Neural cell (in vitro differentiated cells): ENCODE results near the gene SOWAHD.

Experiments used
- EP300 ChIP-seq: fragments of 450-650 bp; conservative IDR thresholded peaks from 2 replicates; pipeline ENCODE4 v1.6.1; 2014; ENCODE audit warnings: antibody characterized with exemption, mild to moderate bottlenecking, moderate library complexity; ENCODE audit not compliant: poor library complexity, severe bottlenecking
- EZH2 ChIP-seq: fragments of 200-600, 300-800 bp; shearing (Covaris generic), sonication (generic); IDR thresholded peaks from 2 replicates; pipeline ENCODE4 v1.6.1; 2014; ENCODE audit warnings: antibody characterized with exemption, low read length, borderline replicate concordance, mild to moderate bottlenecking; ENCODE audit not compliant: insufficient read depth, poor library complexity, severe bottlenecking
- MXI1 ChIP-seq: fragments of 450-650 bp; conservative IDR thresholded peaks from 2 replicates; pipeline ENCODE4 v1.6.1; 2014; ENCODE audit warnings: antibody characterized with exemption, mild to moderate bottlenecking; ENCODE audit not compliant: poor library complexity, severe bottlenecking
- RAD21 ChIP-seq: fragments of 450-650 bp; conservative IDR thresholded peaks from 2 replicates; pipeline ENCODE4 v1.6.1; 2014; ENCODE audit warnings: antibody characterized with exemption, mild to moderate bottlenecking, moderate library complexity
- SMC3 ChIP-seq: fragments of 450-650 bp; conservative IDR thresholded peaks from 2 replicates; pipeline ENCODE4 v1.6.1; 2014; ENCODE audit warnings: antibody characterized with exemption, mild to moderate bottlenecking, moderate library complexity; ENCODE audit not compliant: poor library complexity
- TAF1 ChIP-seq: IDR thresholded peaks from 2 replicates; pipeline ENCODE4 v1.6.1; 2012; ENCODE audit warnings: low read depth
- TF ChIP-seq, protein P1 (sequence below): fragments of 450-650 bp; IDR thresholded peaks from 2 replicates; pipeline ENCODE4 v1.5.1; 2014; ENCODE audit warnings: antibody characterized with exemption, mild to moderate bottlenecking, moderate library complexity; ENCODE audit not compliant: poor library complexity, severe bottlenecking
- TF ChIP-seq, protein P2 (sequence below): IDR thresholded peaks from 2 replicates; pipeline ENCODE4 v1.6.1; 2012; ENCODE audit warnings: borderline replicate concordance

DNA sequence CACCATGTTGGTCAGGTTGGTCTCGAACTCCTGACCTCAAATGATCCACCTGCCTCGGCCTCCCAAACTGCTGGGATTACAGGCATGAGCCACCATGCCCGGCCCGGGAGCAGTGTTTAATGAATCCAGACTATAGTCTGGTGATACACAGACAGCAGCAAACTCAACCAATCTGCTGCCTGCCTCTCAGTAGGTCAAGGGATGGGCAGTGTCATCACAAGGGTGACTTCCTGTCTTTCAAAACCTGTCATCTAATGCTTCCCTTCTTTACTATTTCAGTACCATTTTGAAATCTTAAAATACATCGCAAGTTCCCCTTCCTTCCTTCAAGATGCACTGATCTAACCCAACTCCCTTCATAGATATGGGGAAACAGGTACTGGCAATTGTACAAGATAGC, 24.6 kb downstream of the SOWAHD start:
- no peak for TF ChIP-seq TAF1
- TF ChIP-seq, protein P1, sequence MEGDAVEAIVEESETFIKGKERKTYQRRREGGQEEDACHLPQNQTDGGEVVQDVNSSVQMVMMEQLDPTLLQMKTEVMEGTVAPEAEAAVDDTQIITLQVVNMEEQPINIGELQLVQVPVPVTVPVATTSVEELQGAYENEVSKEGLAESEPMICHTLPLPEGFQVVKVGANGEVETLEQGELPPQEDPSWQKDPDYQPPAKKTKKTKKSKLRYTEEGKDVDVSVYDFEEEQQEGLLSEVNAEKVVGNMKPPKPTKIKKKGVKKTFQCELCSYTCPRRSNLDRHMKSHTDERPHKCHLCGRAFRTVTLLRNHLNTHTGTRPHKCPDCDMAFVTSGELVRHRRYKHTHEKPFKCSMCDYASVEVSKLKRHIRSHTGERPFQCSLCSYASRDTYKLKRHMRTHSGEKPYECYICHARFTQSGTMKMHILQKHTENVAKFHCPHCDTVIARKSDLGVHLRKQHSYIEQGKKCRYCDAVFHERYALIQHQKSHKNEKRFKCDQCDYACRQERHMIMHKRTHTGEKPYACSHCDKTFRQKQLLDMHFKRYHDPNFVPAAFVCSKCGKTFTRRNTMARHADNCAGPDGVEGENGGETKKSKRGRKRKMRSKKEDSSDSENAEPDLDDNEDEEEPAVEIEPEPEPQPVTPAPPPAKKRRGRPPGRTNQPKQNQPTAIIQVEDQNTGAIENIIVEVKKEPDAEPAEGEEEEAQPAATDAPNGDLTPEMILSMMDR, result no peak
- TF ChIP-seq MXI1, result no peak
- TF ChIP-seq, protein P2, sequence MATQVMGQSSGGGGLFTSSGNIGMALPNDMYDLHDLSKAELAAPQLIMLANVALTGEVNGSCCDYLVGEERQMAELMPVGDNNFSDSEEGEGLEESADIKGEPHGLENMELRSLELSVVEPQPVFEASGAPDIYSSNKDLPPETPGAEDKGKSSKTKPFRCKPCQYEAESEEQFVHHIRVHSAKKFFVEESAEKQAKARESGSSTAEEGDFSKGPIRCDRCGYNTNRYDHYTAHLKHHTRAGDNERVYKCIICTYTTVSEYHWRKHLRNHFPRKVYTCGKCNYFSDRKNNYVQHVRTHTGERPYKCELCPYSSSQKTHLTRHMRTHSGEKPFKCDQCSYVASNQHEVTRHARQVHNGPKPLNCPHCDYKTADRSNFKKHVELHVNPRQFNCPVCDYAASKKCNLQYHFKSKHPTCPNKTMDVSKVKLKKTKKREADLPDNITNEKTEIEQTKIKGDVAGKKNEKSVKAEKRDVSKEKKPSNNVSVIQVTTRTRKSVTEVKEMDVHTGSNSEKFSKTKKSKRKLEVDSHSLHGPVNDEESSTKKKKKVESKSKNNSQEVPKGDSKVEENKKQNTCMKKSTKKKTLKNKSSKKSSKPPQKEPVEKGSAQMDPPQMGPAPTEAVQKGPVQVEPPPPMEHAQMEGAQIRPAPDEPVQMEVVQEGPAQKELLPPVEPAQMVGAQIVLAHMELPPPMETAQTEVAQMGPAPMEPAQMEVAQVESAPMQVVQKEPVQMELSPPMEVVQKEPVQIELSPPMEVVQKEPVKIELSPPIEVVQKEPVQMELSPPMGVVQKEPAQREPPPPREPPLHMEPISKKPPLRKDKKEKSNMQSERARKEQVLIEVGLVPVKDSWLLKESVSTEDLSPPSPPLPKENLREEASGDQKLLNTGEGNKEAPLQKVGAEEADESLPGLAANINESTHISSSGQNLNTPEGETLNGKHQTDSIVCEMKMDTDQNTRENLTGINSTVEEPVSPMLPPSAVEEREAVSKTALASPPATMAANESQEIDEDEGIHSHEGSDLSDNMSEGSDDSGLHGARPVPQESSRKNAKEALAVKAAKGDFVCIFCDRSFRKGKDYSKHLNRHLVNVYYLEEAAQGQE, result no peak
- no peak for TF ChIP-seq EP300
- no peak for TF ChIP-seq EZH2
- TF ChIP-seq SMC3, result no peak
- TF ChIP-seq RAD21, result no peak
